Large intestine (tissue), 12 donors: ENCODE data around the gene RSPH3. TPM values are rescaled to one million over a fixed set of nuclear protein-coding genes. Genes with fewer than 3 reads are reported as not detected.

Experiments
- DNase-seq, 2 donors: peaks; one replicate each; pipeline versions ENCODE4 v3.0.0 to v3.0.0-alpha.2; 2013
- H3K27ac ChIP-seq: one replicate; pipeline ENCODE4 v1.5.1; 2013; ENCODE audit warnings: low read length
- H3K27me3 ChIP-seq: 2 replicates; pipeline ENCODE4 v1.6.1; 2013; ENCODE audit warnings: low read length; ENCODE audit not compliant: control insufficient read depth, insufficient read depth
- H3K36me3 ChIP-seq: 2 replicates; pipeline ENCODE4 v1.6.1; 2013; ENCODE audit warnings: low read length; ENCODE audit not compliant: control insufficient read depth, insufficient read depth
- H3K4me1 ChIP-seq: one replicate; pipeline ENCODE4 v1.6.1; 2013; ENCODE audit warnings: low read length; ENCODE audit not compliant: control insufficient read depth, insufficient read depth
- H3K4me3 ChIP-seq: one replicate; pipeline ENCODE4 v1.5.1; 2013; ENCODE audit warnings: low read length
- H3K9me3 ChIP-seq: one replicate; pipeline ENCODE4 v1.6.1; 2013; ENCODE audit warnings: mild to moderate bottlenecking, low read depth, low read length, moderate library complexity; ENCODE audit not compliant: control insufficient read depth
- WGBS: methylation state at CpG from one replicate; pipeline ENCODE4 v1.1.5; 2013; ENCODE audit warnings: low lambda C conversion rate; ENCODE audit not compliant: insufficient coverage; 5-methylcytosine and 5-hydroxymethylcytosine counted together
- long read RNA-seq, 11 donors: transcript quantifications; one replicate each; lab custom pipeline, GENCODE V29; 2026
- polyA plus RNA-seq: library from polyadenylated mRNA; unstranded; fragments of 120-200 nt; gene quantifications from one replicate; pipeline ENCODE4 v1.2.1, GENCODE V29; 2013

RSPH3 gene
- 11.8 TPM for polyA plus RNA-seq
- long read RNA-seq, donor 1: 0 reads
- long read RNA-seq, donor 2, full-length matches to known transcripts: 2 of 2 reads
- long read RNA-seq, donor 2, partial matches to known transcripts: 0 of 2 reads
- long read RNA-seq, donor 2, other reads (novel, unspliced or antisense): 0 of 2 reads
- long read RNA-seq, donor 3, full-length matches to known transcripts: 2 of 2 reads
- long read RNA-seq, donor 3, partial matches to known transcripts: 0 of 2 reads
- long read RNA-seq, donor 3, other reads (novel, unspliced or antisense): 0 of 2 reads
- long read RNA-seq, donor 4: 0 reads
- long read RNA-seq, donor 5, full-length matches to known transcripts: 2 of 2 reads
- long read RNA-seq, donor 5, partial matches to known transcripts: 0 of 2 reads
- long read RNA-seq, donor 5, other reads (novel, unspliced or antisense): 0 of 2 reads
- long read RNA-seq, donor 6: 0 reads
- long read RNA-seq, donor 7: 0 reads
- long read RNA-seq, donor 8, full-length matches to known transcripts: 3 of 3 reads
- long read RNA-seq, donor 8, partial matches to known transcripts: 0 of 3 reads
- long read RNA-seq, donor 8, other reads (novel, unspliced or antisense): 0 of 3 reads
- long read RNA-seq, donor 9, full-length matches to known transcripts: 4 of 4 reads
- long read RNA-seq, donor 9, partial matches to known transcripts: 0 of 4 reads
- long read RNA-seq, donor 9, other reads (novel, unspliced or antisense): 0 of 4 reads
- long read RNA-seq, donor 10, full-length matches to known transcripts: 2 of 2 reads
- long read RNA-seq, donor 10, partial matches to known transcripts: 0 of 2 reads
- long read RNA-seq, donor 10, other reads (novel, unspliced or antisense): 0 of 2 reads
- long read RNA-seq, donor 11, full-length matches to known transcripts: 1 of 1 reads
- long read RNA-seq, donor 11, partial matches to known transcripts: 0 of 1 reads
- long read RNA-seq, donor 11, other reads (novel, unspliced or antisense): 0 of 1 reads

- Histone ChIP-seq H3K27ac (peak within 1 kb of the TSS; percentile 86), H3K9me3 (no peaks in the 10 kb centered on the region), H3K27me3 (no peaks in the 10 kb centered on the region), H3K4me3 (peak within 1 kb of the TSS; percentile 84), H3K36me3 (no peaks in the 10 kb centered on the region), H3K4me1 (peaks cover 2% of the 10 kb centered on the region)
- WGBS: no CpG with 5 or more reads among the region's 50 CpGs
- peak; percentile 95 to 98 for DNase-seq
Measured at GRCh38 chr6:158999666-159000403, at the start of gene RSPH3. Gene RSPH3, minus strand, starts transcription at chr6:159000202. Its CDS starts 652 bp downstream, at chr6:158999550.

- Histone ChIP-seq H3K27me3 (peaks cover 5% of the 10 kb centered on the region), H3K4me1 (no peaks in the 10 kb centered on the region), H3K9me3 (no peaks in the 10 kb centered on the region), H3K4me3 (no peak overlapping the region), H3K27ac (no peak overlapping the region), H3K36me3 (no peaks in the 10 kb centered on the region)
- WGBS: 89% methylated on average over 3 of the region's 10 CpGs
- DNase-seq: no peak
Measured at GRCh38 chr6:159047891-159048685, 48.1 kb upstream of the RSPH3 start.

GRCh38 chr6:159045801-159046200 is 45.8 kb upstream of the RSPH3 start:
- 100% methylated on average over 1 of the region's 7 CpGs for WGBS

GRCh38 chr6:159044899-159045727 is 45.1 kb upstream of the RSPH3 start, which contains the start of gene TAGAP:
Gene TAGAP, minus strand, starts transcription at chr6:159044991. Its CDS starts 845 bp downstream, at chr6:159044146.
- peak within 1 kb of the TSS; percentile 10 for H3K4me3 ChIP-seq
- WGBS: 44% methylated on average over 5 of the region's 15 CpGs
- H3K36me3 ChIP-seq: no peaks in the 10 kb centered on the region
- H3K9me3 ChIP-seq: no peaks in the 10 kb centered on the region
- peaks cover 2% of the 10 kb centered on the region for H3K4me1 ChIP-seq
- no peak within 1 kb of the TSS for H3K27ac ChIP-seq
- peaks cover 5% of the 10 kb centered on the region for H3K27me3 ChIP-seq
- DNase-seq: peak; percentile 26 to 43

More at GRCh38 chr6:159045801-159046200, 45.8 kb upstream of the RSPH3 start:
- H3K4me1 ChIP-seq: peaks cover 2% of the 10 kb centered on the region
- no peaks in the 10 kb centered on the region for H3K36me3 ChIP-seq
- H3K9me3 ChIP-seq: no peaks in the 10 kb centered on the region
- peaks cover 5% of the 10 kb centered on the region for H3K27me3 ChIP-seq
- DNase-seq: no peak
- H3K4me3 ChIP-seq: no peak overlapping the region
- no peak overlapping the region for H3K27ac ChIP-seq

- Histone ChIP-seq H3K27me3 (peaks cover 5% of the 10 kb centered on the region), H3K36me3 (no peaks in the 10 kb centered on the region), H3K27ac (no peak overlapping the region), H3K4me1 (peaks cover 2% of the 10 kb centered on the region), H3K9me3 (no peaks in the 10 kb centered on the region), H3K4me3 (peak overlapping the region; percentile 10)
- DNase-seq: no peak
- 90% methylated on average over 5 of the region's 7 CpGs for WGBS
Measured at GRCh38 chr6:159043947-159044346, 43.9 kb upstream of the RSPH3 start.

- Histone ChIP-seq H3K27ac (no peak overlapping the region), H3K27me3 (peaks cover 5% of the 10 kb centered on the region), H3K4me3 (no peak overlapping the region), H3K36me3 (no peaks in the 10 kb centered on the region), H3K4me1 (peaks cover 2% of the 10 kb centered on the region), H3K9me3 (no peaks in the 10 kb centered on the region)
- WGBS: no CpG with 5 or more reads among the region's 6 CpGs
- no peak for DNase-seq
Measured at GRCh38 chr6:159043251-159043650, 43.2 kb upstream of the RSPH3 start.

GRCh38 chr6:159042826-159043181 is 42.8 kb upstream of the RSPH3 start:
- H3K9me3 ChIP-seq: no peaks in the 10 kb centered on the region
- H3K36me3 ChIP-seq: no peaks in the 10 kb centered on the region
- peaks cover 2% of the 10 kb centered on the region for H3K4me1 ChIP-seq
- no peak overlapping the region for H3K4me3 ChIP-seq
- 0% methylated on average over 1 of the region's 5 CpGs for WGBS
- H3K27me3 ChIP-seq: peaks cover 5% of the 10 kb centered on the region
- DNase-seq: no peak
- H3K27ac ChIP-seq: no peak overlapping the region

GRCh38 chr6:159042003-159042825 is 42.2 kb upstream of the RSPH3 start:
- H3K27me3 ChIP-seq: peaks cover 5% of the 10 kb centered on the region
- H3K4me3 ChIP-seq: no peak overlapping the region
- H3K4me1 ChIP-seq: peaks cover 2% of the 10 kb centered on the region
- no peaks in the 10 kb centered on the region for H3K36me3 ChIP-seq
- no peak overlapping the region for H3K27ac ChIP-seq
- H3K9me3 ChIP-seq: no peaks in the 10 kb centered on the region
- 43% methylated on average over 6 of the region's 14 CpGs for WGBS
- peak; percentile 71 to 79 for DNase-seq
